Endothelial cell of umbilical vein (primary cell): ENCODE results near the gene SPTY2D1. TPM values are rescaled to one million over a fixed set of nuclear protein-coding genes. Genes with fewer than 3 reads are reported as not detected.

Experiments used
- BruUV-seq: library from RNA; stranded (reverse); fragments of 400-500 nt; replicated peaks from 2 replicates; lab custom pipeline; 2021; lab: Mats Ljungman, UMichigan
- CTCF ChIA-PET: fragments of 300-600, 350-600 bp; sonication (Branson Sonifier 250); formaldehyde crosslinking; loops from one replicate; lab custom pipeline; 2021; ENCODE audit warnings: antibody characterized with exemption, inconsistent platforms; lab: Charles Lee
- POLR2A ChIA-PET: fragments of 300-600, 350-600 bp; sonication (Branson Sonifier 250); formaldehyde crosslinking; loops from one replicate; lab custom pipeline; 2021; ENCODE audit warnings: antibody characterized with exemption, inconsistent platforms; lab: Charles Lee
- DNase-seq: peaks from one replicate; pipeline ENCODE4 v3.0.0-alpha.2; 2011; ENCODE audit warnings: low read depth, low spot score
- FAIRE-seq: peaks from 2 replicates; lab custom pipeline; 2011; peaks lifted over from hg19 to GRCh38; lab: Jason Lieb, UNC
- H2AFZ ChIP-seq: 2 replicates; pipeline ENCODE4 v1.6.0; 2012; ENCODE audit warnings: low read depth, low read length, control low read depth, inconsistent platforms
- H3K27ac ChIP-seq: 2 replicates; pipeline ENCODE4 v1.5.1; 2011; ENCODE audit warnings: low read depth, mild to moderate bottlenecking, control low read depth, low read length, moderate library complexity; ENCODE audit not compliant: insufficient read depth
- H3K27me3 ChIP-seq, 2 experiments: 2 replicates each; pipeline versions ENCODE4 v1.6.0 to v1.6.1; 2011; ENCODE audit warnings: low read length in 2 of 2, mixed read lengths in 1 of 2; ENCODE audit not compliant: control insufficient read depth in 2 of 2, insufficient read depth in 2 of 2
- H3K36me3 ChIP-seq, 2 experiments: 2 replicates in 1 of 2; 3 replicates in 1 of 2; pipeline ENCODE4 v1.5.1; 2011; ENCODE audit warnings: low read length in 2 of 2, mild to moderate bottlenecking in 1 of 2, moderate library complexity in 1 of 2; ENCODE audit not compliant: control insufficient read depth in 2 of 2, insufficient read depth in 2 of 2; ENCODE audit errors: extremely low read depth in 1 of 2
- H3K4me1 ChIP-seq: 3 replicates; pipeline ENCODE4 v1.5.1; 2011; ENCODE audit warnings: mild to moderate bottlenecking, low read length; ENCODE audit not compliant: control insufficient read depth, insufficient read depth; ENCODE audit errors: extremely low read depth
- H3K4me2 ChIP-seq: 2 replicates; pipeline ENCODE4 v1.6.1; 2011; ENCODE audit warnings: low read length, control low read depth, mixed read lengths; ENCODE audit not compliant: insufficient read depth
- H3K4me3 ChIP-seq, 3 experiments: fragments of 200-600 bp in 1 of 3; sonication (generic), shearing (Covaris generic) in 1 of 3; replicated peaks in 1 of 3; 2 replicates each; pipeline ENCODE4 v1.5.1; 2011 to 2016; ENCODE audit warnings: control low read depth in 3 of 3, low read length in 3 of 3, mild to moderate bottlenecking in 2 of 3, inconsistent platforms in 1 of 3, low read depth in 1 of 3, moderate library complexity in 1 of 3; ENCODE audit not compliant: insufficient read depth in 1 of 3
- H3K79me2 ChIP-seq: 2 replicates; pipeline ENCODE4 v1.6.0; 2012; ENCODE audit warnings: low read length, inconsistent platforms; ENCODE audit not compliant: control insufficient read depth, insufficient read depth
- H3K9ac ChIP-seq: replicated peaks from 2 replicates; pipeline ENCODE3; 2011; ENCODE audit warnings: low read length, control low read depth; ENCODE audit not compliant: insufficient read depth; ENCODE audit errors: extremely low read depth
- H3K9me1 ChIP-seq: replicated peaks from 3 replicates; pipeline ENCODE4 v1.6.0; 2011; ENCODE audit warnings: mild to moderate bottlenecking, low read length; ENCODE audit not compliant: control insufficient read depth, insufficient read depth; ENCODE audit errors: extremely low read depth
- H3K9me3 ChIP-seq: replicated peaks from 2 replicates; pipeline ENCODE4 v1.5.1; 2012; ENCODE audit warnings: low read length, inconsistent platforms; ENCODE audit not compliant: control insufficient read depth, insufficient read depth
- H4K20me1 ChIP-seq: replicated peaks from 2 replicates; pipeline ENCODE3; 2011; ENCODE audit warnings: mild to moderate bottlenecking, low read length; ENCODE audit not compliant: control insufficient read depth, insufficient read depth; ENCODE audit errors: extremely low read depth
- CTCF ChIP-seq, 2 donors: IDR thresholded peaks; 1 replicate in 1 of 2; 2 replicates in 1 of 2; pipeline ENCODE4 v1.5.1; 2011; ENCODE audit warnings: low read length in 2 of 2, mild to moderate bottlenecking in 2 of 2, moderate library complexity in 2 of 2, control low read depth in 1 of 2, inconsistent platforms in 1 of 2, low read depth in 1 of 2; ENCODE audit not compliant: insufficient read depth in 1 of 2; ENCODE audit errors: extremely low read depth in 1 of 2
- EZH2 ChIP-seq: IDR thresholded peaks from 2 replicates; pipeline ENCODE4 v1.6.1; 2012; ENCODE audit warnings: borderline replicate concordance, low read depth, mild to moderate bottlenecking, moderate library complexity, low read length, inconsistent platforms; ENCODE audit not compliant: severe bottlenecking
- FOS ChIP-seq: IDR thresholded peaks from 2 replicates; pipeline ENCODE4 v1.6.1; 2011; ENCODE audit warnings: mild to moderate bottlenecking, low read length, moderate library complexity, borderline replicate concordance; ENCODE audit not compliant: insufficient read depth
- GATA2 ChIP-seq: IDR thresholded peaks from 2 replicates; pipeline ENCODE4 v1.7.0; 2011; ENCODE audit warnings: low read depth, mild to moderate bottlenecking, moderate library complexity, mixed read lengths, low read length; ENCODE audit not compliant: insufficient read length, insufficient read depth
- JUN ChIP-seq: IDR thresholded peaks from 2 replicates; pipeline ENCODE4 v1.6.1; 2011; ENCODE audit warnings: borderline replicate concordance, low read depth; ENCODE audit not compliant: insufficient read length, insufficient read depth
- MAX ChIP-seq: IDR thresholded peaks from 2 replicates; pipeline ENCODE4 v1.6.1; 2011; ENCODE audit not compliant: insufficient read depth, insufficient read length
- MYC ChIP-seq: IDR thresholded peaks from one replicate; pipeline ENCODE4 v1.6.1; 2011; ENCODE audit warnings: mild to moderate bottlenecking, low read depth, low read length
- POLR2A ChIP-seq: IDR thresholded peaks from 2 replicates; pipeline ENCODE4 v1.6.1; 2012; ENCODE audit warnings: low read depth, mild to moderate bottlenecking, control low read depth, low read length
- POLR2AphosphoS5 ChIP-seq: IDR thresholded peaks from 2 replicates; pipeline ENCODE4 v1.6.1; 2012; ENCODE audit warnings: low read depth, mild to moderate bottlenecking, control low read depth, low read length, moderate library complexity; ENCODE audit not compliant: insufficient read depth
- dilution Hi-C: fragments of 300-500 bp; cut with MboI; formaldehyde crosslinking; loops from one replicate; pipeline ENCODE4 v1.15.0; 2019; ENCODE audit warnings: low sequenced_read_pairs; ENCODE audit not compliant: extremely low pct_ligation_motif_present
- intact Hi-C: fragments of 100-400 bp; cut with micrococcal nuclease; formaldehyde crosslinking; loops from one replicate; pipeline ENCODE4 v1.10.0; 2022
- polyA plus RNA-seq, 4 experiments: library from polyadenylated mRNA; depleted of rRNA in 3 of 4; stranded (reverse) in 3 of 4; unstranded in 1 of 4; fragments of >200 nt; gene quantifications; 2 replicates each; pipeline versions ENCODE4 v1.2.1 to v1.2.3, GENCODE V29; 2011 to 2012; ENCODE audit warnings: missing spikeins in 1 of 4
- total RNA-seq: library from RNA; stranded (reverse); gene quantifications from 2 replicates; pipeline ENCODE4 v1.2.3, GENCODE V29; 2021

SPTY2D1 gene
- total and polyA plus RNA-seq, 2 donors (not counting 3 experiments of a cell fraction or from before 2014, with no cell fraction given): 5.5 to 18.7 TPM

- intact Hi-C loops (no loop called here), dilution Hi-C loops (no loop called here)
- H2AFZ ChIP-seq: no peak overlapping the region
- TF ChIP-seq FOS (no peak), MAX (no peak), MYC (no peak), POLR2AphosphoS5 (no peak)
- DNase-seq (no peak), FAIRE-seq (peak; percentile 64)
- no peaks in the 10 kb centered on the region for H4K20me1 ChIP-seq
- no peaks in the 10 kb centered on the region for H3K9me1 ChIP-seq
- BruUV-seq: no TSS peak
- no peak overlapping the region for H3K9ac ChIP-seq
- H3K9me3 ChIP-seq: no peaks in the 10 kb centered on the region
- no peaks in the 10 kb centered on the region for H3K27me3 ChIP-seq
- peaks cover 5% of the 10 kb centered on the region for H3K79me2 ChIP-seq
- CTCF ChIA-PET: interaction anchor here (0.6 kb wide), 1 partner anchor 1815 kb away, joined by 3 read pairs; no protein-coding TSS in a partner anchor
- H3K27ac ChIP-seq: no peak overlapping the region
- no peaks in the 10 kb centered on the region for H3K36me3 ChIP-seq
- H3K4me3 ChIP-seq: no peak overlapping the region
- no peaks in the 10 kb centered on the region for H3K4me1 ChIP-seq
- POLR2A ChIA-PET: no interaction called here
- no peak overlapping the region for H3K4me2 ChIP-seq
Observed at GRCh38 chr11:18581825-18582224, 52.3 kb downstream of the SPTY2D1 start.

GRCh38 chr11:18580113-18580766 lies 53.9 kb downstream of the SPTY2D1 start:
- FAIRE-seq (no peak), DNase-seq (no peak)
- no TSS peak for BruUV-seq
- Histone ChIP-seq H3K4me3 (no peak overlapping the region), H4K20me1 (no peaks in the 10 kb centered on the region), H3K27me3 (no peaks in the 10 kb centered on the region), H3K9ac (no peak overlapping the region), H3K27ac (no peak overlapping the region), H3K4me1 (peaks cover 4% of the 10 kb centered on the region), H3K9me3 (no peaks in the 10 kb centered on the region), H3K36me3 (no peaks in the 10 kb centered on the region), H3K79me2 (peaks cover 2% of the 10 kb centered on the region), H3K4me2 (no peak overlapping the region), H2AFZ (no peak overlapping the region), H3K9me1 (no peaks in the 10 kb centered on the region)
- intact Hi-C loops: no loop called here
- dilution Hi-C loops: no loop called here
- ChIA-PET CTCF (interaction anchor here (0.7 to 2.3 kb wide), 4 partner anchors 10 to 184 kb away, joined by 4 to 6 read pairs (median 5); no protein-coding TSS in a partner anchor), POLR2A (no interaction called here)
- no peak for TF ChIP-seq MYC
- TF ChIP-seq CTCF (IDR thresholded peaks at IDR 0.05; ENCODE audit: extremely low read depth in 1 of 2, insufficient read depth in 1 of 2, low read depth in 1 of 2, low read length in 2 of 2): no peak
- TF ChIP-seq EZH2: no peak
- TF ChIP-seq FOS: no peak
- TF ChIP-seq POLR2AphosphoS5: no peak
- TF ChIP-seq GATA2: no peak
- TF ChIP-seq MAX: no peak
- no peak for TF ChIP-seq POLR2A
- no peak for TF ChIP-seq JUN
